Trophoblast cell (in vitro differentiated cells and primary cell): ENCODE measurements around the gene TPRG1.

Experiments used
- DNase-seq, 2 donors: peaks; one replicate each; pipeline ENCODE4 v3.0.0-alpha.2; 2016
- H2AFZ ChIP-seq: 2 replicates; pipeline ENCODE4 v1.6.1; 2013; ENCODE audit warnings: low read length, moderate library complexity, mild to moderate bottlenecking; ENCODE audit not compliant: insufficient read depth, poor library complexity
- H2AK5ac ChIP-seq: 2 replicates; pipeline ENCODE4 v1.6.1; 2013; ENCODE audit warnings: mild to moderate bottlenecking, low read length
- H2BK120ac ChIP-seq: 2 replicates; pipeline ENCODE4 v1.6.1; 2013; ENCODE audit warnings: low read length, mild to moderate bottlenecking, moderate library complexity; ENCODE audit not compliant: insufficient read depth, poor library complexity
- H2BK12ac ChIP-seq: 2 replicates; pipeline ENCODE4 v1.6.1; 2013; ENCODE audit warnings: mild to moderate bottlenecking, low read length, moderate library complexity
- H2BK5ac ChIP-seq: 2 replicates; pipeline ENCODE4 v1.6.1; 2013; ENCODE audit warnings: low read length, low read depth, moderate library complexity, mild to moderate bottlenecking; ENCODE audit not compliant: poor library complexity
- H3K14ac ChIP-seq: 2 replicates; pipeline ENCODE4 v1.6.1; 2013; ENCODE audit warnings: mild to moderate bottlenecking, low read length
- H3K18ac ChIP-seq: 2 replicates; pipeline ENCODE4 v1.6.1; 2013; ENCODE audit warnings: mild to moderate bottlenecking, low read length
- H3K23ac ChIP-seq: 2 replicates; pipeline ENCODE4 v1.6.1; 2013; ENCODE audit warnings: low read length
- H3K27ac ChIP-seq: 2 replicates; pipeline ENCODE4 v1.5.1; 2013; ENCODE audit warnings: low read depth, mild to moderate bottlenecking, inconsistent platforms, low read length, moderate library complexity
- H3K27me3 ChIP-seq: 2 replicates; pipeline ENCODE4 v1.6.1; 2013; ENCODE audit warnings: inconsistent platforms, mild to moderate bottlenecking, low read length, moderate library complexity; ENCODE audit not compliant: insufficient read depth
- H3K36me3 ChIP-seq, 2 experiments: 1 replicate in 1 of 2; 2 replicates in 1 of 2; pipeline ENCODE4 v1.6.1; 2013; ENCODE audit warnings: low read length in 2 of 2, mild to moderate bottlenecking in 2 of 2, moderate library complexity in 1 of 2; ENCODE audit not compliant: insufficient read depth in 2 of 2, control insufficient read depth in 1 of 2
- H3K4ac ChIP-seq: 2 replicates; pipeline ENCODE4 v1.6.1; 2013; ENCODE audit warnings: low read depth, mild to moderate bottlenecking, low read length, moderate library complexity
- H3K4me1 ChIP-seq, 2 experiments: 1 replicate in 1 of 2; 2 replicates in 1 of 2; pipeline ENCODE4 v1.6.1; 2013; ENCODE audit warnings: low read length in 2 of 2, mild to moderate bottlenecking in 2 of 2, moderate library complexity in 1 of 2; ENCODE audit not compliant: insufficient read depth in 2 of 2, control insufficient read depth in 1 of 2
- H3K4me2 ChIP-seq: 2 replicates; pipeline ENCODE4 v1.6.1; 2013; ENCODE audit warnings: inconsistent platforms, mild to moderate bottlenecking, low read length, moderate library complexity
- H3K4me3 ChIP-seq: 2 replicates; pipeline ENCODE4 v1.5.1; 2013; ENCODE audit warnings: mild to moderate bottlenecking, low read depth, low read length, inconsistent platforms
- H3K79me1 ChIP-seq: one replicate; pipeline ENCODE4 v1.6.1; 2013; ENCODE audit warnings: low read length
- H3K79me2 ChIP-seq: 2 replicates; pipeline ENCODE4 v1.6.1; 2013; ENCODE audit warnings: low read length, mild to moderate bottlenecking; ENCODE audit not compliant: control insufficient read depth, insufficient read depth, poor library complexity
- H3K9ac ChIP-seq: 2 replicates; pipeline ENCODE4 v1.6.1; 2013; ENCODE audit warnings: mild to moderate bottlenecking, low read length
- H3K9me3 ChIP-seq: 2 replicates; pipeline ENCODE4 v1.6.1; 2013; ENCODE audit warnings: low read depth, mild to moderate bottlenecking, control low read depth, inconsistent platforms, low read length; ENCODE audit not compliant: insufficient read depth
- H4K12ac ChIP-seq: 2 replicates; pipeline ENCODE4 v1.6.1; 2013; ENCODE audit warnings: low read depth, mild to moderate bottlenecking, low read length, moderate library complexity
- H4K8ac ChIP-seq: 2 replicates; pipeline ENCODE4 v1.6.1; 2013; ENCODE audit warnings: low read depth, mild to moderate bottlenecking, low read length, moderate library complexity
- H4K91ac ChIP-seq: one replicate; pipeline ENCODE4 v1.6.1; 2013; ENCODE audit warnings: low read depth, mild to moderate bottlenecking, low read length, moderate library complexity
- WGBS: extraction: QIAGEN DNeasy Blood & Tissue Kit; methylation state at CpG from one replicate; pipeline ENCODE4 v1.1.7; 2013; ENCODE audit warnings: missing lambda C conversion rate; ENCODE audit not compliant: insufficient read length, insufficient coverage; ENCODE audit errors: extremely low coverage; 5-methylcytosine and 5-hydroxymethylcytosine counted together

TPRG1 gene

DNA sequence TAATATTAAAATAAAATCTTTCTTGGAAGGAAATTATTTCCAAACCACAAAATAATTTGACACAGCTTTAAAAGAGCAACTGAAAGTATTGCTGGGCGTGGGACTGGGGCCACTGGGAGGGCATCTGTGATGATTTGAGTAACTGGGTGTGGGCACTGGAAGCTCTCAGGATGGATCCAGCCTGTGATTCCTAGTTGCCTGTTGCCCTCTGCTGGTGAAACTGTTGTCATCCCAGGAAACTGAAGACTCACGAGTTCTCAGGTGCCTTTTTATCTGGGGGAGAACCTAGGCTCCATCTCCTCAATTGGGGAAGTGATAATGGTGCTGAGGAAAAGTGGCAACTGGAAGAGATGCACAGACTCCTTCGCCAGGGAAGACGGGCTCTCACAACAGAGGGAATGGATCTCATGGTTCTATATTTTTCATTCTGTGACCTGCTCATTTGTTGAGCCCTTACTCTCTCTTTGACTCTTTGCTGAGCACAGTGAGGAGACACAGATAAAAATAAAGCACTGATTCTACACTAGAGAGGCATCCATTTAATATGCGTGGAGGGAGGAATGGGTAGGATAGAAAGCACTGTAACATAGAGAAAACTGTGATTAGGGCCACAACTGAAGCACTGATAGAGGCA, 61.6 kb downstream of the TPRG1 start:
- Histone ChIP-seq H3K36me3 (no peaks in the 10 kb centered on the region), H3K9me3 (no peaks in the 10 kb centered on the region), H3K27ac (no peak overlapping the region), H3K23ac (no peak overlapping the region), H4K12ac (no peak overlapping the region), H2BK5ac (no peak overlapping the region), H3K4ac (no peak overlapping the region), H3K9ac (no peak overlapping the region), H3K79me1 (no peaks in the 10 kb centered on the region), H2BK120ac (no peak overlapping the region), H3K4me3 (no peak overlapping the region), H2BK12ac (no peak overlapping the region), H3K4me1 (no peaks in the 10 kb centered on the region), H4K8ac (no peak overlapping the region), H3K18ac (no peak overlapping the region), H3K4me2 (no peak overlapping the region), H3K79me2 (no peaks in the 10 kb centered on the region), H2AFZ (no peak overlapping the region), H3K27me3 (no peaks in the 10 kb centered on the region), H3K14ac (no peak overlapping the region), H4K91ac (no peak overlapping the region), H2AK5ac (no peak overlapping the region)
- no CpG with 5 or more reads among the region's 5 CpGs for WGBS
- DNase-seq = peak; percentile 43 to 79

GRCh38 chr3:189235214-189235613, 63.4 kb downstream of the TPRG1 start:
- Histone ChIP-seq H3K79me1 (no peaks in the 10 kb centered on the region), H3K4ac (no peak overlapping the region)

GRCh38 chr3:189236352-189236751, 64.6 kb downstream of the TPRG1 start:
- H4K8ac ChIP-seq = no peak overlapping the region
- no peak overlapping the region for H3K4me2 ChIP-seq
- H3K9ac ChIP-seq = no peak overlapping the region
- H2BK120ac ChIP-seq = no peak overlapping the region
- H3K79me1 ChIP-seq = no peaks in the 10 kb centered on the region
- H2BK12ac ChIP-seq = no peak overlapping the region
- no peaks in the 10 kb centered on the region for H3K36me3 ChIP-seq
- no peak overlapping the region for H3K14ac ChIP-seq
- no peak overlapping the region for H4K91ac ChIP-seq
- no peak overlapping the region for H2AK5ac ChIP-seq
- no peak overlapping the region for H2AFZ ChIP-seq
- H3K18ac ChIP-seq = no peak overlapping the region
- H3K27ac ChIP-seq = no peak overlapping the region
- no peaks in the 10 kb centered on the region for H3K27me3 ChIP-seq
- no peak overlapping the region for H4K12ac ChIP-seq
- H3K4me3 ChIP-seq = no peak overlapping the region
- no peaks in the 10 kb centered on the region for H3K4me1 ChIP-seq
- no peak overlapping the region for H2BK5ac ChIP-seq
- no peak overlapping the region for H3K23ac ChIP-seq
- no peaks in the 10 kb centered on the region for H3K9me3 ChIP-seq
- H3K79me2 ChIP-seq = no peaks in the 10 kb centered on the region
- H3K4ac ChIP-seq = no peak overlapping the region
- DNase-seq = peak in 1 of 2 donors; percentile 65

More at GRCh38 chr3:189235214-189235613, 63.4 kb downstream of the TPRG1 start:
- Histone ChIP-seq H3K4me3 (no peak overlapping the region), H4K91ac (no peak overlapping the region), H3K79me2 (no peaks in the 10 kb centered on the region), H4K12ac (no peak overlapping the region), H2BK120ac (no peak overlapping the region), H2AFZ (no peak overlapping the region), H3K9me3 (no peaks in the 10 kb centered on the region), H3K18ac (no peak overlapping the region), H3K27me3 (no peaks in the 10 kb centered on the region), H3K4me2 (no peak overlapping the region), H2AK5ac (no peak overlapping the region), H3K23ac (no peak overlapping the region), H2BK12ac (no peak overlapping the region), H3K27ac (no peak overlapping the region), H2BK5ac (no peak overlapping the region), H3K14ac (no peak overlapping the region), H3K4me1 (no peaks in the 10 kb centered on the region), H3K36me3 (no peaks in the 10 kb centered on the region), H3K9ac (no peak overlapping the region), H4K8ac (no peak overlapping the region)
- WGBS = no CpG with 5 or more reads among the region's 2 CpGs
- peak; percentile 10 to 66 for DNase-seq

- Histone ChIP-seq H3K18ac (no peak overlapping the region), H3K9me3 (no peaks in the 10 kb centered on the region), H3K14ac (no peak overlapping the region), H3K4me3 (no peak overlapping the region), H2AK5ac (no peak overlapping the region), H2BK120ac (no peak overlapping the region), H2BK5ac (no peak overlapping the region), H3K23ac (no peak overlapping the region), H3K79me1 (no peaks in the 10 kb centered on the region), H3K4me2 (no peak overlapping the region), H3K4ac (no peak overlapping the region), H2BK12ac (no peak overlapping the region), H3K9ac (no peak overlapping the region), H3K36me3 (no peaks in the 10 kb centered on the region), H3K27ac (no peak overlapping the region), H3K27me3 (no peaks in the 10 kb centered on the region), H4K8ac (no peak overlapping the region), H4K12ac (no peak overlapping the region), H3K4me1 (no peaks in the 10 kb centered on the region), H3K79me2 (no peaks in the 10 kb centered on the region), H2AFZ (no peak overlapping the region), H4K91ac (no peak overlapping the region)
- no CpG with 5 or more reads among the region's 4 CpGs for WGBS
- DNase-seq = peak in 1 of 2 donors; percentile 26
Observed at GRCh38 chr3:189237526-189237925, 65.8 kb downstream of the TPRG1 start.
